Mesenchymal stem cell (in vitro differentiated cells and primary cell): ENCODE data around the gene CYP2W1.

Experiments used
- DNase-seq: peaks from one replicate; pipeline ENCODE4 v3.0.0-alpha.2; 2013
- H2AFZ ChIP-seq: one replicate; pipeline ENCODE4 v1.6.1; 2013; ENCODE audit warnings: low read depth, mild to moderate bottlenecking, control low read depth, inconsistent platforms, low read length, moderate library complexity
- H2AK5ac ChIP-seq: 2 replicates; pipeline ENCODE4 v1.6.1; 2013; ENCODE audit warnings: low read length, moderate library complexity, mild to moderate bottlenecking, inconsistent platforms; ENCODE audit not compliant: severe bottlenecking
- H2BK120ac ChIP-seq: one replicate; pipeline ENCODE4 v1.6.1; 2013; ENCODE audit warnings: low read depth, mild to moderate bottlenecking, inconsistent platforms, low read length, moderate library complexity
- H2BK12ac ChIP-seq, 2 experiments: one replicate each; pipeline ENCODE4 v1.6.1; 2013; ENCODE audit warnings: inconsistent platforms in 2 of 2, low read length in 2 of 2, mild to moderate bottlenecking in 2 of 2, moderate library complexity in 2 of 2, control low read depth in 1 of 2
- H2BK15ac ChIP-seq: one replicate; pipeline ENCODE4 v1.6.1; 2013; ENCODE audit warnings: mild to moderate bottlenecking, low read depth, inconsistent platforms; ENCODE audit not compliant: poor library complexity, severe bottlenecking
- H2BK5ac ChIP-seq: 2 replicates; pipeline ENCODE4 v1.6.1; 2013; ENCODE audit warnings: low read depth, mild to moderate bottlenecking, low read length, control low read depth, inconsistent platforms; ENCODE audit not compliant: poor library complexity, severe bottlenecking
- H3K14ac ChIP-seq, 2 experiments: one replicate each; pipeline ENCODE4 v1.6.1; 2013; ENCODE audit warnings: inconsistent platforms in 2 of 2, low read length in 2 of 2, control low read depth in 1 of 2, mild to moderate bottlenecking in 1 of 2, moderate library complexity in 1 of 2
- H3K18ac ChIP-seq, 2 experiments: one replicate each; pipeline ENCODE4 v1.6.1; 2013; ENCODE audit warnings: inconsistent platforms in 2 of 2, low read length in 2 of 2, control low read depth in 1 of 2, low read depth in 1 of 2, mild to moderate bottlenecking in 1 of 2
- H3K23ac ChIP-seq, 2 experiments: one replicate each; pipeline ENCODE4 v1.6.1; 2013; ENCODE audit warnings: inconsistent platforms in 2 of 2, low read length in 2 of 2, mild to moderate bottlenecking in 2 of 2, moderate library complexity in 2 of 2, control low read depth in 1 of 2
- H3K27ac ChIP-seq: 2 replicates; pipeline ENCODE4 v1.5.1; 2013; ENCODE audit warnings: mild to moderate bottlenecking, moderate library complexity, low read length, control low read depth, inconsistent platforms; ENCODE audit not compliant: poor library complexity, severe bottlenecking
- H3K27me3 ChIP-seq, 2 experiments: 2 replicates each; pipeline versions ENCODE4 v1.6.1 to v1.7.0; 2013; ENCODE audit warnings: low read length in 2 of 2, mild to moderate bottlenecking in 2 of 2, moderate library complexity in 2 of 2, control low read depth in 1 of 2, inconsistent platforms in 1 of 2; ENCODE audit not compliant: control insufficient read depth in 1 of 2, insufficient read depth in 1 of 2
- H3K36me3 ChIP-seq, 2 experiments: 2 replicates each; pipeline versions ENCODE4 v1.6.1 to v1.7.0; 2013; ENCODE audit warnings: low read length in 2 of 2, control low read depth in 1 of 2, inconsistent platforms in 1 of 2, low read depth in 1 of 2, mild to moderate bottlenecking in 1 of 2; ENCODE audit not compliant: insufficient read depth in 2 of 2, control insufficient read depth in 1 of 2
- H3K4ac ChIP-seq, 2 experiments: one replicate each; pipeline ENCODE4 v1.6.1; 2013; ENCODE audit warnings: inconsistent platforms in 2 of 2, low read length in 2 of 2, mild to moderate bottlenecking in 2 of 2, moderate library complexity in 2 of 2, control low read depth in 1 of 2, low read depth in 1 of 2
- H3K4me1 ChIP-seq: 2 replicates; pipeline ENCODE4 v1.6.1; 2013; ENCODE audit warnings: low read depth, low read length, control low read depth; ENCODE audit not compliant: control insufficient read depth, insufficient read depth
- H3K4me2 ChIP-seq: 2 replicates; pipeline ENCODE4 v1.6.1; 2013; ENCODE audit warnings: low read length, mild to moderate bottlenecking, inconsistent platforms; ENCODE audit not compliant: poor library complexity, severe bottlenecking
- H3K4me3 ChIP-seq, 2 experiments: 2 replicates each; pipeline versions ENCODE4 v1.5.1 to v1.7.0; 2013; ENCODE audit warnings: low read length in 2 of 2, mild to moderate bottlenecking in 2 of 2, control low read depth in 1 of 2, low read depth in 1 of 2; ENCODE audit not compliant: insufficient read depth in 1 of 2
- H3K79me1 ChIP-seq: replicated peaks from 2 replicates; pipeline ENCODE4 v1.6.1; 2013; ENCODE audit warnings: mild to moderate bottlenecking, control low read depth, low read length, inconsistent platforms; ENCODE audit not compliant: poor library complexity, severe bottlenecking
- H3K9ac ChIP-seq: 2 replicates; pipeline ENCODE4 v1.7.0; 2013; ENCODE audit warnings: mild to moderate bottlenecking, low read length, moderate library complexity
- H3K9me3 ChIP-seq: 2 replicates; pipeline ENCODE4 v1.7.0; 2013; ENCODE audit warnings: mild to moderate bottlenecking, low read length; ENCODE audit not compliant: control insufficient read depth
- H4K8ac ChIP-seq: one replicate; pipeline ENCODE4 v1.6.1; 2013; ENCODE audit warnings: inconsistent platforms, mild to moderate bottlenecking, low read length, moderate library complexity
- H4K91ac ChIP-seq: one replicate; pipeline ENCODE4 v1.6.1; 2013; ENCODE audit warnings: mild to moderate bottlenecking, low read length, inconsistent platforms
- WGBS: methylation state at CpG from one replicate; pipeline ENCODE4 v1.1.7; 2013; ENCODE audit warnings: mixed read lengths; 5-methylcytosine and 5-hydroxymethylcytosine counted together

Gene CYP2W1

GRCh38 chr7:986766-987751, 4.1 kb downstream of the CYP2W1 start:
- 92% methylated on average over 56 of the region's 56 CpGs for WGBS

GRCh38 chr7:987909-988308, 4.9 kb downstream of the CYP2W1 start:
- no peak overlapping the region for H3K18ac ChIP-seq
- no peak overlapping the region for H3K23ac ChIP-seq
- H3K9me3 ChIP-seq, result no peaks in the 10 kb centered on the region
- peak overlapping the region; percentile 86 for H2AK5ac ChIP-seq
- DNase-seq, result no peak
- peaks cover 0 to 66% of the 10 kb centered on the region in 2 experiments for H3K27me3 ChIP-seq
- no peak overlapping the region for H2BK12ac ChIP-seq
- no peak overlapping the region for H2BK5ac ChIP-seq
- peaks cover 48% of the 10 kb centered on the region for H3K4me1 ChIP-seq
- no peak overlapping the region for H3K4me3 ChIP-seq
- WGBS, result 76% methylated on average over 6 of the region's 6 CpGs
- H3K14ac ChIP-seq, result no peak overlapping the region
- no peak overlapping the region for H2AFZ ChIP-seq
- no peak overlapping the region for H2BK15ac ChIP-seq
- no peaks in the 10 kb centered on the region for H3K36me3 ChIP-seq
- H3K27ac ChIP-seq, result no peak overlapping the region
- peak overlapping the region; percentile 28 for H4K91ac ChIP-seq
- peak overlapping the region; percentile 56 for H3K4me2 ChIP-seq
- H2BK120ac ChIP-seq, result no peak overlapping the region
- no peak overlapping the region for H3K9ac ChIP-seq
- no peak overlapping the region for H3K4ac ChIP-seq
- no peaks in the 10 kb centered on the region for H3K79me1 ChIP-seq
- peak overlapping the region; percentile 79 for H4K8ac ChIP-seq

More at GRCh38 chr7:986766-987751, 4.1 kb downstream of the CYP2W1 start:
- no peak overlapping the region for H2BK120ac ChIP-seq
- no peak overlapping the region for H3K4me2 ChIP-seq
- H3K4me3 ChIP-seq, result no peak overlapping the region
- no peak overlapping the region for H3K27ac ChIP-seq
- peak overlapping the region; percentile 47 for H2AK5ac ChIP-seq
- no peaks in the 10 kb centered on the region for H3K79me1 ChIP-seq
- no peak overlapping the region for H2AFZ ChIP-seq
- no peak overlapping the region for H3K14ac ChIP-seq
- no peak overlapping the region for H4K91ac ChIP-seq
- H3K4me1 ChIP-seq, result peaks cover 53% of the 10 kb centered on the region
- no peak overlapping the region for H2BK15ac ChIP-seq
- no peak overlapping the region for H2BK12ac ChIP-seq
- no peak overlapping the region for H3K23ac ChIP-seq
- no peak for DNase-seq
- H3K18ac ChIP-seq, result no peak overlapping the region
- H4K8ac ChIP-seq, result no peak overlapping the region
- H3K4ac ChIP-seq, result no peak overlapping the region
- peaks cover 0 to 68% of the 10 kb centered on the region in 2 experiments for H3K27me3 ChIP-seq
- no peak overlapping the region for H2BK5ac ChIP-seq
- no peaks in the 10 kb centered on the region for H3K9me3 ChIP-seq
- no peaks in the 10 kb centered on the region for H3K36me3 ChIP-seq
- H3K9ac ChIP-seq, result no peak overlapping the region

- Histone ChIP-seq H3K27ac (no peak overlapping the region), H2BK12ac (no peak overlapping the region), H3K4me2 (peak overlapping the region; percentile 56), H3K4me1 (peaks cover 46% of the 10 kb centered on the region), H2BK120ac (peak overlapping the region; percentile 54), H3K9ac (no peak overlapping the region), H3K79me1 (no peaks in the 10 kb centered on the region), H3K4ac (peak overlapping the region in 1 of 2 experiments; percentile 16), H3K9me3 (no peaks in the 10 kb centered on the region), H4K91ac (peak overlapping the region; percentile 28), H3K23ac (no peak overlapping the region), H2AK5ac (no peak overlapping the region), H3K18ac (peak overlapping the region in 1 of 2 experiments; percentile 23), H3K27me3 (peaks cover 0 to 61% of the 10 kb centered on the region in 2 experiments), H3K4me3 (peak overlapping the region in 1 of 2 experiments; percentile 23), H3K14ac (peak overlapping the region in 1 of 2 experiments; percentile 26), H4K8ac (peak overlapping the region; percentile 79), H2BK15ac (peak overlapping the region; percentile 33), H3K36me3 (no peaks in the 10 kb centered on the region), H2BK5ac (no peak overlapping the region), H2AFZ (peak overlapping the region; percentile 5)
- DNase-seq, result no peak
- 32% methylated on average over 22 of the region's 24 CpGs for whole genome bisulfite sequencing
Measured at GRCh38 chr7:988426-988911, 5.5 kb downstream of the CYP2W1 start.

- no peak overlapping the region for H2BK12ac ChIP-seq
Measured at GRCh38 chr7:988963-989529, 6.1 kb downstream of the CYP2W1 start.

More at GRCh38 chr7:988963-989529, 6.1 kb downstream of the CYP2W1 start:
- Histone ChIP-seq H2BK5ac (no peak overlapping the region), H3K27me3 (peaks cover 0 to 55% of the 10 kb centered on the region in 2 experiments), H2BK15ac (no peak overlapping the region), H2AFZ (no peak overlapping the region), H3K27ac (no peak overlapping the region), H3K9me3 (no peaks in the 10 kb centered on the region), H3K23ac (no peak overlapping the region), H3K79me1 (no peaks in the 10 kb centered on the region), H3K14ac (no peak overlapping the region), H3K9ac (no peak overlapping the region), H3K4me2 (peak overlapping the region; percentile 56), H4K91ac (peak overlapping the region; percentile 52), H3K4me1 (peaks cover 50% of the 10 kb centered on the region), H2AK5ac (no peak overlapping the region), H4K8ac (no peak overlapping the region), H3K36me3 (no peaks in the 10 kb centered on the region), H3K4ac (no peak overlapping the region), H2BK120ac (peak overlapping the region; percentile 54), H3K4me3 (peak overlapping the region in 1 of 2 experiments; percentile 20), H3K18ac (no peak overlapping the region)
- no peak for DNase-seq
- 78% methylated on average over 15 of the region's 15 CpGs for WGBS
